ENCODE results near the gene LHFPL2.
"Not testable (repeated sequence)": the region's sequence is repeated elsewhere in the genome, so short reads cannot be mapped to it uniquely, and the experiment has no call there.

GRCh38 chr5:78666975-78667374, 18.4 kb upstream of the LHFPL2 start:
- TF ChIP-seq CTCF (conservative IDR thresholded peaks at IDR 0.05; ENCODE audit: low read depth, low read length); FOS (IDR thresholded peaks at IDR 0.05; ENCODE audit: low read depth, low read length); POLR2A (IDR thresholded peaks at IDR 0.05; ENCODE audit: low read depth, low read length); ELK1 (IDR thresholded peaks at IDR 0.05; ENCODE audit: borderline replicate concordance, low read depth, low read length); MAFK (IDR thresholded peaks at IDR 0.05; ENCODE audit: low read depth, low read length); RFX5 (IDR thresholded peaks at IDR 0.05; ENCODE audit: low read depth, low read length); MAZ (IDR thresholded peaks at IDR 0.05; ENCODE audit: borderline replicate concordance, low read depth, low read length); MXI1 (IDR thresholded peaks at IDR 0.05; ENCODE audit: borderline replicate concordance, low read depth, low read length); CEBPB (IDR thresholded peaks at IDR 0.05; ENCODE audit: low read depth, low read length); RCOR1 (IDR thresholded peaks at IDR 0.05; ENCODE audit: insufficient replicate concordance, low read length); RAD21 (IDR thresholded peaks at IDR 0.05; ENCODE audit: low read length): not testable (repeated sequence)

Measured in IMR-90 (cell line).